ENCODE results near the gene GRAP2. TPM values are rescaled to one million over a fixed set of nuclear protein-coding genes. Genes with fewer than 3 reads are reported as not detected.

Gene GRAP2
- total RNA-seq, 1 donor from 2014 or later: not detected

DNA sequence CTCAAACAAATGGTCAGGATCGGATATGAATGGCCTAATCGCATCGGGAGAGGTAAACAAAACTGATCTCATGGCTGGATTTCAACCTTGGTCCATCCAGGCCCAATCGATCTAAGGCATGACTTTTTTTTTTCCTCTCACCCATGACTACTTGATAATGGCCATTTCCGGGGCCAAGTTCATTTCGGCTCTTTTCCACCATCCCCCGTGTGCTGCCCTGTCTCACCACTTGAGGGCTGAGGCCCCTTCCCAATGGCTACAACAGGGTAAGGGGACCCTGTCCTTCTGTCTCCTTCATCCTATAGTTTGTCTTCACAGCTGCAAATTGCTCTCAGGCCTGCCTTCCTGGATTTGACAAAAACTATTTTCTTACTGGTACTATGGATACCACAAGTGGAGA is 26.7 kb downstream of the GRAP2 start:
- Histone ChIP-seq H3K27me3 (peaks cover 4% of the 10 kb centered on the region), H3K27ac (no peak overlapping the region), H3K4me3 (no peak overlapping the region), H3K4me1 (no peaks in the 10 kb centered on the region), H3K9ac (no peak overlapping the region), H3F3A (ENCODE audit: low read depth) (peaks cover 1% of the 10 kb centered on the region), H2AFZ (replicated peaks) (no peak overlapping the region), H4K20me1 (ENCODE audit: low read depth) (no peaks in the 10 kb centered on the region), H3K9me3 (ENCODE audit: low read depth) (no peaks in the 10 kb centered on the region), H3K79me2 (ENCODE audit: low read depth) (no peaks in the 10 kb centered on the region), H3K4me2 (no peak overlapping the region), H3K36me3 (no peaks in the 10 kb centered on the region)
- no peak overlapping the region for H3K4me3 Mint-ChIP-seq
- no peak overlapping the region for H3K27ac Mint-ChIP-seq
- peaks cover 6% of the 10 kb centered on the region for H3K27me3 Mint-ChIP-seq (ENCODE audit: insufficient read depth, low read depth)
- H3K36me3 Mint-ChIP-seq: no peaks in the 10 kb centered on the region
- TF ChIP-seq EZH2 (IDR thresholded peaks at IDR 0.05): no peak
- TF ChIP-seq, protein P1, sequence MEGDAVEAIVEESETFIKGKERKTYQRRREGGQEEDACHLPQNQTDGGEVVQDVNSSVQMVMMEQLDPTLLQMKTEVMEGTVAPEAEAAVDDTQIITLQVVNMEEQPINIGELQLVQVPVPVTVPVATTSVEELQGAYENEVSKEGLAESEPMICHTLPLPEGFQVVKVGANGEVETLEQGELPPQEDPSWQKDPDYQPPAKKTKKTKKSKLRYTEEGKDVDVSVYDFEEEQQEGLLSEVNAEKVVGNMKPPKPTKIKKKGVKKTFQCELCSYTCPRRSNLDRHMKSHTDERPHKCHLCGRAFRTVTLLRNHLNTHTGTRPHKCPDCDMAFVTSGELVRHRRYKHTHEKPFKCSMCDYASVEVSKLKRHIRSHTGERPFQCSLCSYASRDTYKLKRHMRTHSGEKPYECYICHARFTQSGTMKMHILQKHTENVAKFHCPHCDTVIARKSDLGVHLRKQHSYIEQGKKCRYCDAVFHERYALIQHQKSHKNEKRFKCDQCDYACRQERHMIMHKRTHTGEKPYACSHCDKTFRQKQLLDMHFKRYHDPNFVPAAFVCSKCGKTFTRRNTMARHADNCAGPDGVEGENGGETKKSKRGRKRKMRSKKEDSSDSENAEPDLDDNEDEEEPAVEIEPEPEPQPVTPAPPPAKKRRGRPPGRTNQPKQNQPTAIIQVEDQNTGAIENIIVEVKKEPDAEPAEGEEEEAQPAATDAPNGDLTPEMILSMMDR (IDR thresholded peaks at IDR 0.05): peak; percentile 40
- TF ChIP-seq EZH2phosphoT487 (IDR thresholded peaks at IDR 0.05): no peak
- H3K4me1 Mint-ChIP-seq: no peaks in the 10 kb centered on the region
- no peak for DNase-seq (ENCODE audit: low spot score)
- H3K9me3 Mint-ChIP-seq: no peaks in the 10 kb centered on the region

DNA sequence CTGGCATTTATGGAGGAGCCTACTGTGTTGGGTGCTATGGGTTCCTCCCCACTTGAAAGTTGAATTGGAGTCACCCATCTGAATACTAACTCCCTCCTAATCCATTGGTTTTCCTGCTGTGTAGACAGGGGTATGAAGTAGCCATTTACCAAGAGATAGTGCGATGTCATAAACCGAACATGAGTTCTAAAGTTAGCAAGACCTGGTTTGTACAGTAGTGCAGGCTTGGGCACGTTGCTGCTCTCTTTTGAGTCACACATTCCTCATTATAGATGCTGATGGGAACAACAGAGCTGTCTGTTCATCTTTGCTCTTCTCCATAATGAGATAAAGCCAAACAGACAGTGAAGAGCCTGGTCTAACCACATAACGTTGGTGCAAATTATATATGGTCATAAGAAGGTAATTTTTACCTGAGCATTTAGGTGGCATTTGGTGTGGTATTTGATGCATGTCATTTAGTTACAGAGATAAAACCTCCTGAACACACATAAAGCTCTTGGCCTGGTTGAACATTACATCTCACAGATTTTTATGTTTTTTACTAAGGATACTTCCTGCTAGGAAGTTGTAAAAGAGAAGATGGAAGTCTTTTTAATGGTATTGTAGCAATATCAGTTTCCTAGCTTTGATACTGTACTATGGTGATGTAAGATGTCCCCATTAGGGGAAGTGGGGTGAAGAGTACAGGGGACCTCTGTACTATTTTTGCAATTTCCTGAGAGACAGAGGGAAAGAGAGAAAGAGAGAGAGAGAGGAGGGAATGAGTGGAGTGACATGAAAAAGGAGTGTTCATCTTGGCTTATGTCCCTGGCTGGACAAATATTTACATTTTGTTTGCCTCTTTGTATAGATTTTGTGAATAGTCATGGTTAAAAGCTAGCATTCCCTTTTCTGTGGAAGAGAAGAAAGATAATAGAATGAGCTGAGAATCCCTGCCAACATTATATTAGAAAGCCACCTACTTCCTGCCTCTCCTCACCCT is 27.9 kb downstream of the GRAP2 start:
- H3K36me3 Mint-ChIP-seq: no peaks in the 10 kb centered on the region
- no peak for TF ChIP-seq EZH2phosphoT487 (IDR thresholded peaks at IDR 0.05)
- TF ChIP-seq, protein P1 (IDR thresholded peaks at IDR 0.05): no peak
- no peak for TF ChIP-seq EZH2 (IDR thresholded peaks at IDR 0.05)
- H3K4me1 Mint-ChIP-seq: peaks cover 10% of the 10 kb centered on the region
- no peaks in the 10 kb centered on the region for H3K9me3 Mint-ChIP-seq
- peaks cover 3% of the 10 kb centered on the region for H4K20me1 ChIP-seq (ENCODE audit: low read depth)
- H3K4me3 Mint-ChIP-seq: no peak overlapping the region
- peaks cover 6% of the 10 kb centered on the region for H3K27me3 Mint-ChIP-seq (ENCODE audit: insufficient read depth, low read depth)
- H3K27ac Mint-ChIP-seq: no peak overlapping the region
- no peak overlapping the region for H3K27ac ChIP-seq
- H3K9me3 ChIP-seq (ENCODE audit: low read depth): no peaks in the 10 kb centered on the region
- H3K4me3 ChIP-seq: no peak overlapping the region
- H3K79me2 ChIP-seq (ENCODE audit: low read depth): no peaks in the 10 kb centered on the region
- DNase-seq (ENCODE audit: low spot score): no peak
- H3K4me1 ChIP-seq: peaks cover 8% of the 10 kb centered on the region
- peaks cover 14% of the 10 kb centered on the region for H3F3A ChIP-seq (ENCODE audit: low read depth)
- no peak overlapping the region for H3K4me2 ChIP-seq
- H3K9ac ChIP-seq: no peak overlapping the region
- peaks cover 4% of the 10 kb centered on the region for H3K27me3 ChIP-seq
- H2AFZ ChIP-seq (replicated peaks): no peak overlapping the region
- H3K36me3 ChIP-seq: no peaks in the 10 kb centered on the region

GRCh38 chr22:39931251-39931650 is 30.4 kb downstream of the GRAP2 start:
- H3K9ac ChIP-seq: no peak overlapping the region
- H3K4me2 ChIP-seq: no peak overlapping the region
- H2AFZ ChIP-seq (replicated peaks): no peak overlapping the region
- DNase-seq (ENCODE audit: low spot score): no peak
- no peaks in the 10 kb centered on the region for H3K36me3 ChIP-seq
- H3K27me3 ChIP-seq: peaks cover 4% of the 10 kb centered on the region
- Mint-ChIP-seq H3K27me3 (ENCODE audit: insufficient read depth, low read depth) (peaks cover 4% of the 10 kb centered on the region), H3K9me3 (no peaks in the 10 kb centered on the region), H3K4me1 (peaks cover 28% of the 10 kb centered on the region), H3K36me3 (no peaks in the 10 kb centered on the region), H3K4me3 (no peak overlapping the region), H3K27ac (no peak overlapping the region)
- TF ChIP-seq, protein P1 (IDR thresholded peaks at IDR 0.05): no peak
- no peak for TF ChIP-seq EZH2 (IDR thresholded peaks at IDR 0.05)
- TF ChIP-seq EZH2phosphoT487 (IDR thresholded peaks at IDR 0.05): no peak
- no peak overlapping the region for H3K27ac ChIP-seq
- no peaks in the 10 kb centered on the region for H3K9me3 ChIP-seq (ENCODE audit: low read depth)
- peaks cover 3% of the 10 kb centered on the region for H4K20me1 ChIP-seq (ENCODE audit: low read depth)
- H3K4me3 ChIP-seq: no peak overlapping the region
- H3K79me2 ChIP-seq (ENCODE audit: low read depth): no peaks in the 10 kb centered on the region
- H3F3A ChIP-seq (ENCODE audit: low read depth): peaks cover 31% of the 10 kb centered on the region
- peaks cover 31% of the 10 kb centered on the region for H3K4me1 ChIP-seq

Data from neural progenitor cell (in vitro differentiated cells).